ENCODE results near the gene BPIFB2.
A peak's percentile ranks its signal among the peaks of the same experiment; 100 is the strongest.

The BPIFB2 gene

GRCh38 chr20:33005132-33005566 lies 2.4 kb upstream of the BPIFB2 start:
- no peaks in the 10 kb centered on the region for H3K9me3 ChIP-seq
- H4K20me1 ChIP-seq: no peaks in the 10 kb centered on the region
- H3K27me3 ChIP-seq: no peaks in the 10 kb centered on the region; the same call in 1 of the 2 replicates
- no peak for TF ChIP-seq Cebpa-rat (IDR thresholded peaks at IDR 0.05)
- H3K9ac ChIP-seq: no peak overlapping the region
- no peaks in the 10 kb centered on the region for H3K36me3 ChIP-seq
- H3K4me1 ChIP-seq: peaks cover 25% of the 10 kb centered on the region
- H3K4me2 ChIP-seq: no peak overlapping the region
- no peak overlapping the region for H3K27ac ChIP-seq
- no peak overlapping the region for H3K4me3 ChIP-seq

GRCh38 chr20:33005908-33006775 lies 1.4 kb upstream of the BPIFB2 start:
- Histone ChIP-seq H3K36me3 (no peaks in the 10 kb centered on the region), H3K4me1 (peaks cover 28% of the 10 kb centered on the region), H3K4me2 (no peak overlapping the region), H3K9me3 (no peaks in the 10 kb centered on the region), H3K9ac (no peak overlapping the region), H3K4me3 (no peak overlapping the region), H3K27me3 (no peaks in the 10 kb centered on the region; the same call in 1 of the 2 replicates), H3K27ac (no peak overlapping the region), H4K20me1 (no peaks in the 10 kb centered on the region)
- no peak for TF ChIP-seq Cebpa-rat (IDR thresholded peaks at IDR 0.05)

- TF ChIP-seq Cebpa-rat (IDR thresholded peaks at IDR 0.05): no peak
- Histone ChIP-seq H3K27me3 (no peaks in the 10 kb centered on the region; the same call in 1 of the 2 replicates), H4K20me1 (no peaks in the 10 kb centered on the region), H3K36me3 (no peaks in the 10 kb centered on the region), H3K9ac (no peak overlapping the region), H3K9me3 (no peaks in the 10 kb centered on the region), H3K4me1 (peaks cover 28% of the 10 kb centered on the region), H3K27ac (no peak overlapping the region), H3K4me3 (no peak overlapping the region), H3K4me2 (no peak overlapping the region)
These were observed 628 bp upstream of the BPIFB2 start for GRCh38 chr20:33006776-33007375.

GRCh38 chr20:33008336-33009213 lies 1.1 kb downstream of the BPIFB2 start:
- no peak for TF ChIP-seq Cebpa-rat (IDR thresholded peaks at IDR 0.05)
- H3K9me3 ChIP-seq: no peaks in the 10 kb centered on the region
- H4K20me1 ChIP-seq: no peaks in the 10 kb centered on the region
- no peaks in the 10 kb centered on the region for H3K36me3 ChIP-seq
- H3K9ac ChIP-seq: peak overlapping the region; percentile 30; the same call in 1 of the 2 replicates
- H3K4me3 ChIP-seq: no peak overlapping the region
- H3K4me2 ChIP-seq: peak overlapping the region; percentile 78
- H3K4me1 ChIP-seq: peaks cover 32% of the 10 kb centered on the region
- H3K27ac ChIP-seq: peak overlapping the region; percentile 45; the same call in 1 of the 2 replicates
- no peaks in the 10 kb centered on the region; the same call in 1 of the 2 replicates for H3K27me3 ChIP-seq

GRCh38 chr20:33009214-33010132 lies 2.0 kb downstream of the BPIFB2 start:
- H3K4me1 ChIP-seq: peaks cover 41% of the 10 kb centered on the region
- H3K4me3 ChIP-seq: no peak overlapping the region
- no peaks in the 10 kb centered on the region; the same call in 1 of the 2 replicates for H3K27me3 ChIP-seq
- no peak for TF ChIP-seq Cebpa-rat (IDR thresholded peaks at IDR 0.05)
- no peaks in the 10 kb centered on the region for H3K36me3 ChIP-seq
- H3K9me3 ChIP-seq: no peaks in the 10 kb centered on the region
- H3K9ac ChIP-seq: peak overlapping the region; percentile 30; the same call in 1 of the 2 replicates
- H3K27ac ChIP-seq: peak overlapping the region; percentile 45
- H3K4me2 ChIP-seq: peak overlapping the region; percentile 78
- no peaks in the 10 kb centered on the region for H4K20me1 ChIP-seq

- Histone ChIP-seq H4K20me1 (no peaks in the 10 kb centered on the region), H3K4me1 (peaks cover 47% of the 10 kb centered on the region), H3K27me3 (no peaks in the 10 kb centered on the region; the same call in 1 of the 2 replicates), H3K27ac (no peak overlapping the region), H3K36me3 (no peaks in the 10 kb centered on the region), H3K4me3 (no peak overlapping the region), H3K9me3 (no peaks in the 10 kb centered on the region), H3K4me2 (peak overlapping the region; percentile 78), H3K9ac (no peak overlapping the region)
- no peak for TF ChIP-seq Cebpa-rat (IDR thresholded peaks at IDR 0.05)
These were observed 2.6 kb downstream of the BPIFB2 start for GRCh38 chr20:33010133-33010504.

- TF ChIP-seq Cebpa-rat (IDR thresholded peaks at IDR 0.05): no peak
- H3K27ac ChIP-seq: no peak overlapping the region
These were observed 3.4 kb downstream of the BPIFB2 start for GRCh38 chr20:33010674-33011449.

More at GRCh38 chr20:33010674-33011449, 3.4 kb downstream of the BPIFB2 start:
- Histone ChIP-seq H4K20me1 (no peaks in the 10 kb centered on the region), H3K9me3 (no peaks in the 10 kb centered on the region), H3K4me2 (no peak overlapping the region), H3K36me3 (no peaks in the 10 kb centered on the region), H3K27me3 (no peaks in the 10 kb centered on the region; the same call in 1 of the 2 replicates), H3K4me1 (peaks cover 47% of the 10 kb centered on the region), H3K9ac (no peak overlapping the region), H3K4me3 (no peak overlapping the region)

All from BLaER1 (cell line).